IMR-90 (cell line): ENCODE data around the gene SERPINB1.

ENCODE experiments used
- CEBPB ChIP-seq: IDR thresholded peaks from 2 replicates; pipeline ENCODE4 v1.6.1; 2012; ENCODE audit warnings: low read depth, low read length, improper control_type of control experiment
- CTCF ChIP-seq: conservative IDR thresholded peaks from 2 replicates; pipeline ENCODE4 v1.5.1; 2012; ENCODE audit warnings: mild to moderate bottlenecking, low read depth, low read length, improper control_type of control experiment
- ELK1 ChIP-seq: fragments of 150-350 bp; IDR thresholded peaks from 2 replicates; pipeline ENCODE4 v1.6.1; 2016; ENCODE audit warnings: low read depth, mild to moderate bottlenecking, low read length, moderate library complexity, borderline replicate concordance
- FOS ChIP-seq: fragments of 150-350 bp; IDR thresholded peaks from 2 replicates; pipeline ENCODE4 v1.6.1; 2016; ENCODE audit warnings: low read depth, low read length
- MAFK ChIP-seq: IDR thresholded peaks from 2 replicates; pipeline ENCODE4 v1.6.1; 2012; ENCODE audit warnings: low read depth, low read length, improper control_type of control experiment
- POLR2A ChIP-seq: IDR thresholded peaks from 2 replicates; pipeline ENCODE4 v1.6.1; 2012; ENCODE audit warnings: mild to moderate bottlenecking, low read depth, low read length
- RAD21 ChIP-seq: IDR thresholded peaks from 2 replicates; pipeline ENCODE4 v1.6.1; 2012; ENCODE audit warnings: low read length, improper control_type of control experiment
- RFX5 ChIP-seq: IDR thresholded peaks from 2 replicates; pipeline ENCODE4 v1.8.0; 2012; ENCODE audit warnings: low read depth, mild to moderate bottlenecking, low read length, moderate library complexity
- SMC3 ChIP-seq: fragments of 150-350 bp; IDR thresholded peaks from 2 replicates; pipeline ENCODE4 v1.6.1; 2016; ENCODE audit warnings: low read depth, mild to moderate bottlenecking, antibody characterized with exemption, low read length, moderate library complexity
- USF2 ChIP-seq: fragments of 150-350 bp; IDR thresholded peaks from 2 replicates; pipeline ENCODE4 v1.6.1; 2017; ENCODE audit warnings: mild to moderate bottlenecking, antibody characterized with exemption, low read length, low read depth

GRCh38 chr6:2786269-2786668 lies 55.4 kb downstream of the SERPINB1 start:
- TF ChIP-seq POLR2A (no peak), RAD21 (no peak), CTCF (no peak), USF2 (no peak), CEBPB (no peak), MAFK (no peak), RFX5 (no peak), ELK1 (no peak), SMC3 (no peak), FOS (no peak)
